Measurements from ENCODE around the gene BCL11A.

GRCh38 chr2:60534052-60534685 is 19.3 kb downstream of the BCL11A start:
- TF ChIP-seq POLR2A (IDR thresholded peaks at IDR 0.05; ENCODE audit: low read length) (no peak), GATA1 (IDR thresholded peaks at IDR 0.05; ENCODE audit: low read depth, low read length) (no peak)

Data from erythroblast (primary cell).